K562 (cell line): ENCODE data around the gene PIF1. TPM values are rescaled to one million over a fixed set of nuclear protein-coding genes. Genes with fewer than 3 reads are reported as not detected.
A peak's percentile ranks its signal among the peaks of the same experiment; 100 is the strongest.

Experiments used
- ATAC-seq: fragments of 200-7000 bp; cut with Tn5 transposase; 3 replicates; pipeline ENCODE4 v1.9.1; 2020; ENCODE audit warnings: moderate library complexity
- BruUV-seq: library from RNA; stranded (reverse); fragments of 400-500 nt; replicated peaks from 2 replicates; lab custom pipeline; 2021; lab: Mats Ljungman, UMichigan
- CTCF ChIA-PET: fragments of 300-600 bp; formaldehyde crosslinking; extraction: SDS; loops from one replicate; lab custom pipeline; 2021; ENCODE audit warnings: low intra/inter-chr PET ratio; lab: Yijun Ruan, JAX
- POLR2A ChIA-PET: fragments of 300-600, 350-650 bp; sonication (Branson Sonifier 250); formaldehyde crosslinking; extraction: SDS; loops from one replicate; lab custom pipeline; 2021; ENCODE audit warnings: antibody characterized with exemption, inconsistent platforms; lab: Yijun Ruan, JAX
- DNase-seq, 4 experiments: peaks; one replicate each; pipeline versions ENCODE4 v3.0.0 to v3.0.0-alpha.2; 2011 to 2018; ENCODE audit warnings: low spot score in 3 of 4, mixed read lengths in 3 of 4; ENCODE audit errors: extremely low read depth in 1 of 4
- FAIRE-seq: peaks from 2 replicates; lab custom pipeline; 2011; peaks lifted over from hg19 to GRCh38; lab: Jason Lieb, UNC
- H2AFZ ChIP-seq: 2 replicates; pipeline ENCODE4 v1.6.0; 2011; ENCODE audit warnings: low read depth, low read length, control low read depth, inconsistent platforms
- H3K27ac ChIP-seq: fragments of 200-600 bp; 3 replicates; pipeline ENCODE4 v1.8.0; 2011; ENCODE audit warnings: low read depth, mild to moderate bottlenecking, control low read depth, inconsistent platforms, low read length, moderate library complexity, mixed read lengths; ENCODE audit errors: extremely low read depth
- H3K27me3 ChIP-seq, 2 experiments: fragments of 300-600 bp in 1 of 2; 2 replicates in 1 of 2; 3 replicates in 1 of 2; pipeline versions ENCODE4 v1.6.0 to v1.8.0; 2011; ENCODE audit warnings: inconsistent platforms in 2 of 2, low read length in 2 of 2, mild to moderate bottlenecking in 1 of 2, mixed read lengths in 1 of 2, moderate library complexity in 1 of 2; ENCODE audit not compliant: control insufficient read depth in 2 of 2, insufficient read depth in 2 of 2
- H3K36me3 ChIP-seq: fragments of 300-600 bp; 3 replicates; pipeline ENCODE4 v1.8.0; 2011; ENCODE audit warnings: mild to moderate bottlenecking, low read length, inconsistent platforms; ENCODE audit not compliant: control insufficient read depth, insufficient read depth
- H3K4me1 ChIP-seq, 2 experiments: fragments of 200-600 bp in 1 of 2; replicated peaks in 1 of 2; 2 replicates in 1 of 2; 3 replicates in 1 of 2; pipeline versions ENCODE4 v1.5.1 to v1.8.0; 2011; ENCODE audit warnings: inconsistent platforms in 2 of 2, low read length in 2 of 2, mild to moderate bottlenecking in 1 of 2, mixed read lengths in 1 of 2, moderate library complexity in 1 of 2; ENCODE audit not compliant: control insufficient read depth in 2 of 2, insufficient read depth in 2 of 2
- H3K4me2 ChIP-seq: 2 replicates; pipeline ENCODE4 v1.6.1; 2011; ENCODE audit warnings: low read length, control low read depth, inconsistent platforms, mixed read lengths; ENCODE audit not compliant: insufficient read depth
- H3K4me3 ChIP-seq: fragments of 200-600 bp; sonication (generic), shearing (Covaris generic); 2 replicates; pipeline ENCODE4 v1.5.1; 2016; ENCODE audit warnings: control low read depth, inconsistent platforms
- H3K79me2 ChIP-seq: fragments of 200-600 bp; 3 replicates; pipeline ENCODE4 v1.8.0; 2011; ENCODE audit warnings: low read length, inconsistent platforms; ENCODE audit not compliant: control insufficient read depth, insufficient read depth
- H3K9ac ChIP-seq, 2 experiments: 2 replicates each; pipeline versions ENCODE4 v1.6.0 to v1.6.1; 2011; ENCODE audit warnings: low read depth in 2 of 2, low read length in 2 of 2, control low read depth in 1 of 2, inconsistent platforms in 1 of 2, mild to moderate bottlenecking in 1 of 2, mixed read lengths in 1 of 2; ENCODE audit not compliant: insufficient read depth in 1 of 2
- H3K9me1 ChIP-seq: one replicate; pipeline ENCODE4 v1.6.0; 2011; ENCODE audit warnings: inconsistent platforms, mild to moderate bottlenecking, low read length, moderate library complexity; ENCODE audit not compliant: control insufficient read depth, insufficient read depth
- H3K9me3 ChIP-seq: replicated peaks from 2 replicates; pipeline ENCODE4 v1.5.1; 2011; ENCODE audit warnings: low read depth, low read length, inconsistent platforms; ENCODE audit not compliant: control insufficient read depth, insufficient read depth
- H4K20me1 ChIP-seq: replicated peaks from 2 replicates; pipeline ENCODE4 v1.6.1; 2011; ENCODE audit warnings: low read length, inconsistent platforms, mixed read lengths; ENCODE audit not compliant: control insufficient read depth, insufficient read depth
- CTBP1 ChIP-seq: fragments of 450-650 bp; IDR thresholded peaks from 2 replicates; pipeline ENCODE4 v1.6.1; 2016; ENCODE audit warnings: borderline replicate concordance
- EP400 ChIP-seq: fragments of 450-650 bp; IDR thresholded peaks from 2 replicates; pipeline ENCODE4 v1.6.1; 2017; ENCODE audit warnings: antibody characterized with exemption, mild to moderate bottlenecking, moderate library complexity
- ERF ChIP-seq: fragments of 450-650 bp; formaldehyde crosslinking; IDR thresholded peaks from 2 replicates; pipeline ENCODE4 v1.4.0; 2020; ENCODE audit warnings: mild to moderate bottlenecking, mixed read lengths
- HNRNPH1 ChIP-seq: fragments of 200-400 bp; formaldehyde crosslinking; optimal IDR thresholded peaks from 2 replicates; pipeline ENCODE3; 2017; ENCODE audit warnings: low read depth, mild to moderate bottlenecking, low read length, moderate library complexity
- HNRNPUL1 ChIP-seq: fragments of 200-400 bp; formaldehyde crosslinking; IDR thresholded peaks from 2 replicates; pipeline ENCODE4 v1.6.1; 2017; ENCODE audit warnings: low read length
- NFE2 ChIP-seq: IDR thresholded peaks from 2 replicates; pipeline ENCODE4 v1.6.1; 2014; ENCODE audit warnings: antibody characterized with exemption, low read depth
- PML ChIP-seq: IDR thresholded peaks from 2 replicates; pipeline ENCODE4 v1.6.1; 2012; ENCODE audit warnings: low read length, inconsistent platforms
- RAD51 ChIP-seq: fragments of 450-650 bp; IDR thresholded peaks from 2 replicates; pipeline ENCODE4 v1.7.1; 2016; ENCODE audit warnings: low read depth, mild to moderate bottlenecking, borderline replicate concordance
- RBFOX2 ChIP-seq: fragments of 200-400 bp; formaldehyde crosslinking; IDR thresholded peaks from 2 replicates; pipeline ENCODE4 v1.6.1; 2017; ENCODE audit warnings: low read depth, mild to moderate bottlenecking, low read length, moderate library complexity
- SRF ChIP-seq, 2 experiments: fragments of 250-450, 450-650 bp in 1 of 2; sonication (Bioruptor Pico) in 1 of 2; sonication (generic) in 1 of 2; formaldehyde crosslinking; IDR thresholded peaks; 2 replicates each; pipeline versions ENCODE4 v1.5.0 to v1.5.1; 2020 to 2022; ENCODE audit warnings: mild to moderate bottlenecking in 1 of 2, missing genetic modification reagents in 1 of 2
- ZNF174 ChIP-seq: fragments of 250-450 bp; sonication (Bioruptor Pico); IDR thresholded peaks from 2 replicates; pipeline ENCODE4 v1.4.0; 2020; ENCODE audit warnings: mild to moderate bottlenecking
- ZNF232 ChIP-seq: sonication (generic); formaldehyde crosslinking; IDR thresholded peaks from 2 replicates; pipeline ENCODE4 v1.8.0; 2022; ENCODE audit warnings: mild to moderate bottlenecking, missing genetic modification reagents
- ZNF41 ChIP-seq: fragments of 250-450 bp; sonication (Bioruptor Pico); conservative IDR thresholded peaks from 2 replicates; pipeline ENCODE4 v1.4.0; 2020; ENCODE audit warnings: mild to moderate bottlenecking
- WGBS: fragments of 100-300 bp; shearing (Covaris generic); methylation state at CpG from one replicate; pipeline ENCODE4 v1.1.6; 2016; ENCODE audit warnings: low coverage, mixed read lengths; ENCODE audit not compliant: insufficient coverage; ENCODE audit errors: missing lambda C conversion rate; 5-methylcytosine and 5-hydroxymethylcytosine counted together
- in situ Hi-C: fragments of 300-500 bp; cut with MboI; formaldehyde crosslinking; loops from 4 replicates; pipeline ENCODE4 v1.15.0; 2018; ENCODE audit warnings: inconsistent platforms, mixed read lengths
- intact Hi-C: fragments of 100-400 bp; cut with micrococcal nuclease; formaldehyde crosslinking; loops from 2 replicates; pipeline ENCODE4 v1.14.2; 2022
- polyA plus RNA-seq, 8 experiments: library from polyadenylated mRNA; depleted of rRNA in 4 of 8; stranded (reverse) in 5 of 8; unstranded in 3 of 8; fragments of >200 nt; fragmentation: Nextera tagmentation in 2 of 8; fragmentation: Illumina TruSeq in 1 of 8; extraction: Ambion mirVana in 2 of 8; extraction: Trizol in 1 of 8; gene quantifications; 2 replicates each; pipeline versions ENCODE4 v1.2.1 to v1.2.3, GENCODE V29; 2011 to 2014; ENCODE audit warnings: inconsistent platforms in 1 of 8, missing spikeins in 1 of 8
- total RNA-seq, 7 experiments: library from RNA; depleted of rRNA in 6 of 7; stranded (reverse); fragments of >200 nt in 6 of 7; fragmentation: Illumina TruSeq in 2 of 7; extraction: Trizol in 2 of 7; gene quantifications; 2 replicates each; pipeline versions ENCODE4 v1.2.1 to v1.2.3, GENCODE V29; 2011 to 2021; ENCODE audit warnings: low replicate concordance in 1 of 7
- TF ChIP-seq, protein P1 (sequence below): fragments of 450-650 bp; IDR thresholded peaks from 2 replicates; pipeline ENCODE4 v1.6.1; 2016
- TF ChIP-seq, protein P2 (sequence below): IDR thresholded peaks from 2 replicates; pipeline ENCODE4 v1.6.1; 2014; ENCODE audit warnings: antibody characterized with exemption
- TF ChIP-seq, protein P3 (sequence below): sonication (generic); formaldehyde crosslinking; IDR thresholded peaks from 2 replicates; pipeline ENCODE4 v1.8.1; 2023; ENCODE audit warnings: mild to moderate bottlenecking, missing genetic modification reagents, moderate library complexity

The PIF1 gene
- total and polyA plus RNA-seq, 9 of the 15 experiments (the other 6 are each of a cell fraction or from before 2014, with no cell fraction given) = 1.1 to 37.9 (median 11.5) TPM

DNA sequence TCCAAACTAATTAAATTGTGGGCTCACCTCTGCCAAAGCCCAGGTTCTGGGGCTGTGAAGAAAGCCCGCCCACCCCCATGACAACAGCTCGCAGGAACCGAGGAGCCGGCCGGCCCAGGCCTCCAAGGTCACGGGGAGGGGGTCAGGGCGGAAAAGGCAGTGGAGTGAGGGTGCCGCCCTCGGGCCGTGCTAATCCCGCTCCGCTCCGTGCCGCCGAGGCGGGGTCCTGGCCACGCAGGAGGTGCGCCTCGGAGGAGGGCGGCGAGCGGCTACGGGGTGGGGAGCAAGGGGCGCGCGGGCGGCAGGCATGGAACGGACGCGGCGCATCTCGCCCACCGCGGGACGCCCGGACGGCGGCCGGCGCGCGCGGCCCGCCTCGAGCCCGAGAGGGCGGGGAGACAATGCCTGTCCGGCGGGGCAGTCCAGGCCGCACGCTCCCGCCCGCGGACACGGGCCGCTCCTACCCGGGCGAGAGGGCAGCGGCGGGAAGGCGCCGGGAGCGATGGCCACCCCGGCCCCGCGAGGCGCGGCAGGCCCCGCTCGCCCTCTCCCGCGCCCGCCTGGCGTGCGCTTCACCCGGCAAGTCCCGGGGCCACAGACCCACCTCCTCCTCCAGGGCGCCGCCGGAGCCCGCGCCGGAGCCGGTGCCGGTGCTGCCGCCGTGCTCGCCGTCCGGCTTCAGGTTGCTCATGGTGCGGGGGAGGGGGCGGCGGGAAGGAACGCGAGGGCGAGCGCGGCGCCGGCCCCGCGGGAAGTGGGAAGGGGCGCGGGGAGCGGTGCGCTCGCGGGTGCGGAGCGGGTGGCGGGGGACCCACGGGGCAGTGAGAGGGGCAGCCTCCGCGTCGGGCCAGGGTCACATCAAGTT lies 50.6 kb downstream of the PIF1 start:
- intact Hi-C loops (no loop called here), in situ Hi-C loops (no loop called here)
- Histone ChIP-seq H3K9me3 (no peaks in the 10 kb centered on the region), H3K4me3 (peak overlapping the region; percentile 31), H3K9me1 (no peaks in the 10 kb centered on the region), H3K27ac (no peak overlapping the region; the same call in 2 of the 3 replicates), H4K20me1 (peaks cover 6% of the 10 kb centered on the region; the same call in 1 of the 2 replicates), H3K36me3 (no peaks in the 10 kb centered on the region), H3K27me3 (peaks cover 8 to 43% of the 10 kb centered on the region in 2 experiments; a peak in 4 of 5 replicates), H3K4me2 (no peak overlapping the region), H2AFZ (no peak overlapping the region), H3K4me1 (peaks cover 8 to 29% of the 10 kb centered on the region in 2 experiments), H3K79me2 (no peaks in the 10 kb centered on the region), H3K9ac (peak overlapping the region in 1 of 2 experiments; percentile 68; a peak in 2 of 4 replicates)
- 8% methylated on average over 42 of the region's 115 CpGs for WGBS
- POLR2A ChIA-PET = interaction anchor here (0.6 kb wide), 1 partner anchor 59 kb away, joined by 3 read pairs; no protein-coding TSS in a partner anchor
- BruUV-seq = no TSS peak
- DNase-seq (peak in 2 of 4 experiments; percentile 49 to 53), FAIRE-seq (no peak), ATAC-seq (peak; percentile 29; the same call in 1 of the 3 replicates)
- CTCF ChIA-PET = no interaction called here
- TF ChIP-seq ZNF174 (CRISPR knock-in tag) (no peak), RAD51 (no peak), CTBP1 (peak; percentile 42; the same call in 1 of the 2 replicates), PML (no peak), SRF (CRISPR knock-in tag; IDR thresholded peaks at IDR 0.05) (no peak), HNRNPUL1 (no peak), ZNF232 (CRISPR knock-in tag) (no peak), HNRNPH1 (no peak), ERF (no peak), NFE2 (no peak), EP400 (no peak), RBFOX2 (peak; percentile 16; the same call in 1 of the 2 replicates), ZNF41 (CRISPR knock-in tag) (no peak)
- TF ChIP-seq, protein P1, sequence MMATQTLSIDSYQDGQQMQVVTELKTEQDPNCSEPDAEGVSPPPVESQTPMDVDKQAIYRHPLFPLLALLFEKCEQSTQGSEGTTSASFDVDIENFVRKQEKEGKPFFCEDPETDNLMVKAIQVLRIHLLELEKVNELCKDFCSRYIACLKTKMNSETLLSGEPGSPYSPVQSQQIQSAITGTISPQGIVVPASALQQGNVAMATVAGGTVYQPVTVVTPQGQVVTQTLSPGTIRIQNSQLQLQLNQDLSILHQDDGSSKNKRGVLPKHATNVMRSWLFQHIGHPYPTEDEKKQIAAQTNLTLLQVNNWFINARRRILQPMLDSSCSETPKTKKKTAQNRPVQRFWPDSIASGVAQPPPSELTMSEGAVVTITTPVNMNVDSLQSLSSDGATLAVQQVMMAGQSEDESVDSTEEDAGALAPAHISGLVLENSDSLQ = no peak
- TF ChIP-seq, protein P2, sequence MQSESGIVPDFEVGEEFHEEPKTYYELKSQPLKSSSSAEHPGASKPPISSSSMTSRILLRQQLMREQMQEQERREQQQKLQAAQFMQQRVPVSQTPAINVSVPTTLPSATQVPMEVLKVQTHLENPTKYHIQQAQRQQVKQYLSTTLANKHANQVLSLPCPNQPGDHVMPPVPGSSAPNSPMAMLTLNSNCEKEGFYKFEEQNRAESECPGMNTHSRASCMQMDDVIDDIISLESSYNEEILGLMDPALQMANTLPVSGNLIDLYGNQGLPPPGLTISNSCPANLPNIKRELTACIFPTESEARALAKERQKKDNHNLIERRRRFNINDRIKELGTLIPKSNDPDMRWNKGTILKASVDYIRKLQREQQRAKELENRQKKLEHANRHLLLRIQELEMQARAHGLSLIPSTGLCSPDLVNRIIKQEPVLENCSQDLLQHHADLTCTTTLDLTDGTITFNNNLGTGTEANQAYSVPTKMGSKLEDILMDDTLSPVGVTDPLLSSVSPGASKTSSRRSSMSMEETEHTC = no peak
- TF ChIP-seq, protein P3, sequence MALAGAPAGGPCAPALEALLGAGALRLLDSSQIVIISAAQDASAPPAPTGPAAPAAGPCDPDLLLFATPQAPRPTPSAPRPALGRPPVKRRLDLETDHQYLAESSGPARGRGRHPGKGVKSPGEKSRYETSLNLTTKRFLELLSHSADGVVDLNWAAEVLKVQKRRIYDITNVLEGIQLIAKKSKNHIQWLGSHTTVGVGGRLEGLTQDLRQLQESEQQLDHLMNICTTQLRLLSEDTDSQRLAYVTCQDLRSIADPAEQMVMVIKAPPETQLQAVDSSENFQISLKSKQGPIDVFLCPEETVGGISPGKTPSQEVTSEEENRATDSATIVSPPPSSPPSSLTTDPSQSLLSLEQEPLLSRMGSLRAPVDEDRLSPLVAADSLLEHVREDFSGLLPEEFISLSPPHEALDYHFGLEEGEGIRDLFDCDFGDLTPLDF (CRISPR knock-in tag) = no peak
